ENCODE results near the gene GRIK4.

GRIK4 gene

GRCh38 chr11:120709808-120710207 is 198.3 kb downstream of the GRIK4 start:
- no peak for DNase-seq (ENCODE audit: low read depth)
- TF ChIP-seq CTCF (conservative IDR thresholded peaks at IDR 0.05; ENCODE audit: low read depth, low read length), result no peak
- H3K4me3 ChIP-seq (ENCODE audit: low read length), result no peak overlapping the region

- no peak overlapping the region for H3K4me3 ChIP-seq (ENCODE audit: low read length)
- no peak for TF ChIP-seq CTCF (conservative IDR thresholded peaks at IDR 0.05; ENCODE audit: low read depth, low read length)
- peak; percentile 14 for DNase-seq (ENCODE audit: low read depth)
These were observed 199.0 kb downstream of the GRIK4 start for GRCh38 chr11:120710354-120711131.

GRCh38 chr11:120712014-120712413 is 200.5 kb downstream of the GRIK4 start:
- no peak for TF ChIP-seq CTCF (conservative IDR thresholded peaks at IDR 0.05; ENCODE audit: low read depth, low read length)
- DNase-seq (ENCODE audit: low read depth), result no peak
- H3K4me3 ChIP-seq (ENCODE audit: low read length), result no peak overlapping the region

- no peak overlapping the region for H3K4me3 ChIP-seq (ENCODE audit: low read length)
- no peak for DNase-seq (ENCODE audit: low read depth)
- TF ChIP-seq CTCF (conservative IDR thresholded peaks at IDR 0.05; ENCODE audit: low read depth, low read length), result no peak
These were observed 201.3 kb downstream of the GRIK4 start for GRCh38 chr11:120712881-120713280.

- no peak overlapping the region for H3K4me3 ChIP-seq (ENCODE audit: low read length)
- no peak for DNase-seq (ENCODE audit: low read depth)
- no peak for TF ChIP-seq CTCF (conservative IDR thresholded peaks at IDR 0.05; ENCODE audit: low read depth, low read length)
These were observed 201.7 kb downstream of the GRIK4 start for GRCh38 chr11:120713296-120713695.

- H3K4me3 ChIP-seq (ENCODE audit: low read length), result no peak overlapping the region
- TF ChIP-seq CTCF (conservative IDR thresholded peaks at IDR 0.05; ENCODE audit: low read depth, low read length), result no peak
- no peak for DNase-seq (ENCODE audit: low read depth)
These were observed 202.9 kb downstream of the GRIK4 start for GRCh38 chr11:120714438-120714837.

- no peak overlapping the region for H3K4me3 ChIP-seq (ENCODE audit: low read length)
- no peak for DNase-seq (ENCODE audit: low read depth)
- TF ChIP-seq CTCF (conservative IDR thresholded peaks at IDR 0.05; ENCODE audit: low read depth, low read length), result peak; percentile 62
These were observed 203.7 kb downstream of the GRIK4 start for GRCh38 chr11:120715239-120715638.

Measured in retinal pigment epithelial cell (primary cell).